Measurements from ENCODE around the gene NBDY.
"Not testable (repeated sequence)": the region's sequence is repeated elsewhere in the genome, so short reads cannot be mapped to it uniquely, and the experiment has no call there.

NBDY gene

GRCh38 chrX:56763556-56764152 lies 34.6 kb downstream of the NBDY start:
- DNase-seq (ENCODE audit: low read depth) = no peak
- no peak overlapping the region for H3K4me3 ChIP-seq (ENCODE audit: low read depth, low read length)

GRCh38 chrX:56764153-56764974 lies 35.3 kb downstream of the NBDY start:
- DNase-seq (ENCODE audit: low read depth) = no peak
- no peak overlapping the region for H3K4me3 ChIP-seq (ENCODE audit: low read depth, low read length)

DNA sequence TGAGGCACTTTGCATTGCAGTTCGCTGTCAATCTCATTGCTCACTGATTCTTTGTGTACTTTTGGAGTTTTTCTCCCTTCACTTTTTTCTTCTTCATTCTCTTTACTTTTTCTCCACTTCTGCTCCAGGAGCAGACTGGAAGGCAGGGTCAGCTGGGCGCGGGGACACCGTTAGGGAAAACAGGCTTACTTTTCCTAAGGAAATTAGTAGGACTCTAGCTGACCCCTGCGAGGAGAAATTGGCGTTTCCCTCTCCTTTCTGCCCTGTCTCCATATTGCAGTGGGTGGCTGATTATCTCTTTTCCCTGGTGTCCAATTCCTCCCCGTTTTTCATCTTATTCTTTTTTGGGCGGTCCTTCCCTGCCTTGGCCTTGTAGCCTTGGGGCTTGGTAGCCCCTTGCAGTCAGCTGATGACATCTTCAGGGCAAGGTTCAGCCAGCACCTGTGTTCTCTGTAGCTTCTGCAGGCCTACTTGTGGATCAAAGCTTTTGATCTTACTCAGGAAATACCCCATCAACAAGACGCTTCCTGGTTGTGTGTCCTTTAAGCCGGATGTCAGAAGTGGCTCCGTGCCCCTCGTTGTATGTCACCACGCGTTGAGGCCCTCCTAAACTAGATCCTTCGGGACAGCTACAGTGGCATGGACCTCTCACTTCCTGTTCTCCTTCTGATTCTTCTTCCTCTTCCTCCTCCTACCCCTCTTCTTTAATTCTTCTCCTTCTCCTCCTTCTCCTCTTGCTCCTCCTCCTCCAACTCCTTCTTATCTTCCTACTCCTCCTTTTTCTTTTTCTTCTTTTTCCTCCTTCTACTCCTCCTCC lies 36.1 kb downstream of the NBDY start:
- no peak overlapping the region for H3K4me3 ChIP-seq (ENCODE audit: low read depth, low read length)
- DNase-seq (ENCODE audit: low read depth) = no peak

DNA sequence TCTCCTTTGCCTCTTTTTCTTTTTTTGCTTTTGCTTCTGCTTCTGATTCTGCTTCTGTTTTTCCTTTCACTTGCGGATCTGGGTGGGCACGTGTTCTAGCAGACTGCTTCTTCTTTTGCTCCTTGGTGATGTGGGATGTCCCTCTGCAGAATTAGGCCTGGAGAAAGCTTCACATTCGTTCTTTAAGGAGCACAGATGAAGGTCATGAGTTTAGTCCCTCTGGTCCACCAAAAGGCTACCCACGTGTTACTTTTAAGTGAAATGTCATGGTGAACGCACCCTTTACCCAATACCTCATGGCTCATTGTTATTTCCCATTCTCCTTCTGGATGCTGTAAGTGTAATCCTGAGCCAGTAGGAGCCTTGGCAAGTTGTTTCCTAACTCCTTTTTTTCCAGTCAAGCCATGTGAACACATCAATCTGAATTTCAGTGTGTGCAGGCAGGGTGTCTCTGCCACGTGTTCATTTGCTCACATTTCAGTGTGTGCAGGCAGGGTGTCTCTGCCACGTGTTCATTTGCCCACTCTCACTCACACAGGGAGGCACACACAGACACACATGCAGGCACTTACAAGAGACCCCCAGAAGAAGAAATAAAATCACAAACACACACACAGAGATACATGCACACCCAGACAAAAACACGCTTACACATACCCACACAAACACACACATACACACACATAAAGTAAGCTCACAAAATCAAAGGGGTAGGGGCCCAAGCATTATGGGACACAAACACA lies 36.9 kb downstream of the NBDY start:
- no peak for DNase-seq (ENCODE audit: low read depth)

DNA sequence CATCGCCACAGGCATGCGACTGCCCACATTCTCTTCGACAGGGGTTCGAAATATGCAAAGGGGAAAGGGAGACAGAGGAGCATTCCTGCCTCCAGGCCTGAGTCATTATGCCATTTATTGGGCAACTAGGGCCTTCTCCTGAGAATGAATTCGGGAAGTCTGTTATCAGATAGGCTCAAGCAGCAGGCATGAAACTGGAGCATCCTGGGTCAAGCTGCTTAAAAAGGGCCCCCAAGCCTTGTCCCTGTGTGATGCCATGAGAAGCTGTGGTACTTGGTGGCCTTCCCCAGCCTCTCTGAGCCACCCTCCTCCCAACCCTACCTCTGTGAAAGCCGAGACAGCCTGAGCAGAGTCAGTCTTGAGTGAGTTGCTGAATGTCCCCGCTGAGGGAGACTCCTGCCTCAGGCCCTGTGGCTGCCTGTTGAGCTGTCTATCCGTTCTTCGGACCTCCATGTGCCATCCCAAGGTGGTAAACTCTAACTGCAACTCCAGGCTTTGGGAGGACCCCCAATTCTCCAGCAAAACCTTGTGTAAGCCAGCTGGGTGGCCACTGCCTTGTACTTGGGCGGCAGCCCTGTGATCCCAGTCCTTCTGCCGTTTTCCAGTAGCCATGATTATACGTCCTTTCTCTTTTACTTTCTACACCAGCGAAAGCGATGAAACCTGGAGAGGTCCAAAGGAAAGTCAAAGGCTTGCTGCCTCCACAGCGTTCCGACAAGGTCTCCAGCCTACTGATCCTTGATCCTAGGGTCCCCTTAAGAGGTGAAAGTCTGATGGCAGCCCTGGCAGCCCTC lies 37.7 kb downstream of the NBDY start:
- H3K4me3 ChIP-seq (ENCODE audit: low read depth, low read length) = no peak overlapping the region
- DNase-seq (ENCODE audit: low read depth) = no peak

More for the DNA sequence above, 36.9 kb downstream of the NBDY start:
- H3K4me3 ChIP-seq (ENCODE audit: low read depth, low read length) = no peak overlapping the region

DNA sequence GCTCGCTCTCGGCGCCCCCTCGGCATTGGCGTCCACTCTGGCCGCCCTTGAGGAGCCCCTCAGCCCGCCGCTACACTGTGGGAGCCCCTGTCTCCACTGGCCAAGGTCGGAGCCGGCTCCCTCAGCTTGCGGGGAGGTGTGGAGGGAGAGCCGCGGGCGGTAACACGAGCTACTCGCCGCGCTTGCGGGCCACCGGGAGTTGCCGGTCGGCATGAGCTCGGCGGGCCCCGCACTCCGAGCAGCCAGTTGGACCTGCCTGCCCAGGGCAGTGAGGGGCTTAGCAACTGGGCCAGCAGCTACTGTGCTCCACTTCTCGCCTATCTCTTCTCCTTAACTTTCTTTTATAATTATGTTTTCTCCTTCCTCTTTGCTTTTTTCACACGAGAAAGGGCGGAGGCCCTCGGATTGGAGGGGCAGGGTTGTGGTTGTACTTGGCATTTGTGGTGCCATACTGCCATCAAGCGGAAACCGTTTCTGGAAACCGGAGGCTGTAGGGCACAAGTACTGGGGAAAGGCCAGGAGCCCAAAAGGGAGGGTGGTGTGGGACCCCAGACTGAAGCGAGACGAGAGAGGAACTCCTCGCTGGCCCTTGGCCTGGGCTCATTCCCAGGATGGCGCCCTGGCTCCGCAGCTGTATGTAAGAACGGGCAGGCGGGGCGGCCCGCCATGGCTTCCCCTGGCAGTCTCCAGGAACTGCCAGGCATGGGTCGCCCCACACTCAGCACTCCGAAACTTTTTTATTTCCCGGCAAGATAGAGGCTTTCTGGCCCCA lies 38.5 kb downstream of the NBDY start:
- not testable (repeated sequence) for DNase-seq (ENCODE audit: low read depth); H3K4me3 ChIP-seq (ENCODE audit: low read depth, low read length)

GRCh38 chrX:56768120-56768660 lies 39.1 kb downstream of the NBDY start:
- not testable (repeated sequence) for DNase-seq (ENCODE audit: low read depth); H3K4me3 ChIP-seq (ENCODE audit: low read depth, low read length)

DNA sequence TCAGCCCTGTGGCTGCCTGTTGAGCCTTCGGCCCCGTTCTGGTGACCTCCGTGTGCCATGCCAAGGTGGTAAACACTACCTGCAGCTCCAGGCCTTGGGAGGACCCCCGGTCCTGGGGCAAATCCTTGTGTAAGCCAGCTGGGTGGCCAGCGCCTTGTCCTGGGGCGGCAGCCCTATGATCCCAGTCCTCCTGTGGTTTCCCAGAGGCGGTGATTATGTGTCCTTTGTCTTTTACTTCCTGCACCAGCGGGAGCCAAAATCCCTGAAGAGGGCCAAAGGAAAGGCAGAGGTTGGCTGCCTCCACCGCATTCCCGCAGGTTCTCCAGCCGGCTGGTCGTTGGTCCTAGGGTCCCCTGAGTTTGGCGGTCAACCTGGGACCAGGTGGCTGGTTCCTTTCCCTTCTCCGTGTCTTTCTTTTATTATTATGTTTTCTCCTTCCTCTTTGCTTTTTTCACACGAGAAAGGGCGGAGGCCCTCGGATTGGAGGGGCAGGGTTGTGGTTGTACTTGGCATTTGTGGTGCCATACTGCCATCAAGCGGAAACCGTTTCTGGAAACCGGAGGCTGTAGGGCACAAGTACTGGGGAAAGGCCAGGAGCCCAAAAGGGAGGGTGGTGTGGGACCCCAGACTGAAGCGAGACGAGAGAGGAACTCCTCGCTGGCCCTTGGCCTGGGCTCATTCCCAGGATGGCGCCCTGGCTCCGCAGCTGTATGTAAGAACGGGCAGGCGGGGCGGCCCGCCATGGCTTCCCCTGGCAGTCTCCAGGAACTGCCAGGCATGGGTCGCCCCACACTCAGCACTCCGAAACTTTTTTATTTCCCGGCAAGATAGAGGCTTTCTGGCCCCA lies 43.9 kb downstream of the NBDY start:
- DNase-seq (ENCODE audit: low read depth); H3K4me3 ChIP-seq (ENCODE audit: low read depth, low read length): not testable (repeated sequence)

GRCh38 chrX:56773522-56774060 lies 44.5 kb downstream of the NBDY start:
- DNase-seq (ENCODE audit: low read depth) = not testable (repeated sequence)

DNA sequence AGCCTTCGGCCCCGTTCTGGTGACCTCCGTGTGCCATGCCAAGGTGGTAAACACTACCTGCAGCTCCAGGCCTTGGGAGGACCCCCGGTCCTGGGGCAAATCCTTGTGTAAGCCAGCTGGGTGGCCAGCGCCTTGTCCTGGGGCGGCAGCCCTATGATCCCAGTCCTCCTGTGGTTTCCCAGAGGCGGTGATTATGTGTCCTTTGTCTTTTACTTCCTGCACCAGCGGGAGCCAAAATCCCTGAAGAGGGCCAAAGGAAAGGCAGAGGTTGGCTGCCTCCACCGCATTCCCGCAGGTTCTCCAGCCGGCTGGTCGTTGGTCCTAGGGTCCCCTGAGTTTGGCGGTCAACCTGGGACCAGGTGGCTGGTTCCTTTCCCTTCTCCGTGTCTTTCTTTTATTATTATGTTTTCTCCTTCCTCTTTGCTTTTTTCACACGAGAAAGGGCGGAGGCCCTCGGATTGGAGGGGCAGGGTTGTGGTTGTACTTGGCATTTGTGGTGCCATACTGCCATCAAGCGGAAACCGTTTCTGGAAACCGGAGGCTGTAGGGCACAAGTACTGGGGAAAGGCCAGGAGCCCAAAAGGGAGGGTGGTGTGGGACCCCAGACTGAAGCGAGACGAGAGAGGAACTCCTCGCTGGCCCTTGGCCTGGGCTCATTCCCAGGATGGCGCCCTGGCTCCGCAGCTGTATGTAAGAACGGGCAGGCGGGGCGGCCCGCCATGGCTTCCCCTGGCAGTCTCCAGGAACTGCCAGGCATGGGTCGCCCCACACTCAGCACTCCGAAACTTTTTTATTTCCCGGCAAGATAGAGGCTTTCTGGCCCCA lies 49.3 kb downstream of the NBDY start:
- not testable (repeated sequence) for DNase-seq (ENCODE audit: low read depth); H3K4me3 ChIP-seq (ENCODE audit: low read depth, low read length)

More at GRCh38 chrX:56773522-56774060, 44.5 kb downstream of the NBDY start:
- not testable (repeated sequence) for H3K4me3 ChIP-seq (ENCODE audit: low read depth, low read length)

DNA sequence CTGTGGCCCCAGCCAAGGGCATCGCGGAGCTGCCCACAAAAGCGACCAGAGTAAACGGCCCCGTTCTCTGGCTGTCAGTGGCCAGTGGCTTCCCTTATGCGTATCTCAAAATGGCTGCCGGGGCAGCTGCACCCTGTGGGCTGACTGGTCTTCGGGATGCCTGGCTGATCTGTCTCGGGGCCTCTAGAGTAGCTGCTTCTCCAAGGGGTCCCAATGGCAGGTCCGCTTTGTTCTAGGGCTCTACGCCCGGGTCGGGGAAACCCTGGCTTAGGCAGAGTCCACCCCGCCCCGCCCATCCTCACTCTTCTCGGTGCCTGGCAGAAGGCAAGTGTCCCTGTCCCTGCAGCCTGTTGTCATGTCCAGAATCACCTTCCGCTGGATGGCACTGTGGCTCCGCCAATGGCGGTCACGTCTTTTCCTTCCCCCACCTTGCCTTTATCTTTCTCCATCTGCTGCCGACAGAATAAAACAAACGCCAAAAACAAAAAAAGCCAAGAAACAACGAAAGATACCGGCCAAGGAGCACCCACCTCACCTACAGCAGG lies 50.0 kb downstream of the NBDY start:
- not testable (repeated sequence) for DNase-seq (ENCODE audit: low read depth); H3K4me3 ChIP-seq (ENCODE audit: low read depth, low read length)

- DNase-seq (ENCODE audit: low read depth); H3K4me3 ChIP-seq (ENCODE audit: low read depth, low read length): not testable (repeated sequence)
Observed at GRCh38 chrX:56780681-56781649, 51.9 kb downstream of the NBDY start.

GRCh38 chrX:56782352-56782751 lies 53.3 kb downstream of the NBDY start:
- no peak for DNase-seq (ENCODE audit: low read depth)
- H3K4me3 ChIP-seq (ENCODE audit: low read depth, low read length) = no peak overlapping the region

- no peak overlapping the region for H3K4me3 ChIP-seq (ENCODE audit: low read depth, low read length)
Observed at GRCh38 chrX:56782791-56783449, 53.9 kb downstream of the NBDY start.

More at GRCh38 chrX:56782791-56783449, 53.9 kb downstream of the NBDY start:
- DNase-seq (ENCODE audit: low read depth) = no peak

All from skeletal muscle cell (primary cell).